B cell (primary cell): ENCODE measurements around the gene EGF. TPM values are rescaled to one million over a fixed set of nuclear protein-coding genes. Genes with fewer than 3 reads are reported as not detected.

Experiments used
- ATAC-seq: fragments of 200-7000 bp; cut with Tn5 transposase; one replicate; pipeline ENCODE4 v1.10.0; 2021; ENCODE audit warnings: low read depth, mild to moderate bottlenecking, moderate number of reproducible peaks, moderate library complexity
- CTCF ChIA-PET: fragments of 350-600 bp; sonication (Branson Sonifier 250); formaldehyde crosslinking; loops from one replicate; lab custom pipeline; 2021; ENCODE audit warnings: antibody characterized with exemption, inconsistent platforms; lab: Charles Lee
- POLR2A ChIA-PET: fragments of 350-600 bp; sonication (Branson Sonifier 250); formaldehyde crosslinking; loops from one replicate; lab custom pipeline; 2021; ENCODE audit warnings: antibody characterized with exemption; lab: Charles Lee
- DNase-seq: peaks from one replicate; pipeline ENCODE4 v3.0.0; 2013
- H2AFZ ChIP-seq: 2 replicates; pipeline ENCODE4 v1.6.1; 2012; ENCODE audit warnings: mild to moderate bottlenecking, low read depth, low read length; ENCODE audit not compliant: insufficient read depth, poor library complexity, severe bottlenecking
- H3K27ac ChIP-seq, 2 donors: 1 replicate in 1 of 2; 2 replicates in 1 of 2; pipeline ENCODE4 v1.5.1; 2012 to 2013; ENCODE audit warnings: low read length in 2 of 2, mild to moderate bottlenecking in 2 of 2, moderate library complexity in 1 of 2
- H3K27me3 ChIP-seq, 4 experiments: fragments of 200-600 bp in 1 of 4; sonication (generic) in 1 of 4; replicated peaks in 1 of 4; 1 replicate in 2 of 4; 2 replicates in 2 of 4; pipeline versions ENCODE4 v1.6.1 to v1.7.0; 2013 to 2016; ENCODE audit warnings: low read length in 3 of 4, mild to moderate bottlenecking in 2 of 4, mixed read lengths in 1 of 4, moderate library complexity in 1 of 4; ENCODE audit not compliant: insufficient read depth in 4 of 4, control insufficient read depth in 3 of 4; ENCODE audit errors: control extremely low read depth in 1 of 4
- H3K36me3 ChIP-seq, 2 experiments: replicated peaks in 1 of 2; 1 replicate in 1 of 2; 2 replicates in 1 of 2; pipeline versions ENCODE4 v1.6.1 to v1.7.1; 2013; ENCODE audit warnings: low read length in 1 of 2; ENCODE audit not compliant: insufficient read depth in 2 of 2, control insufficient read depth in 1 of 2; ENCODE audit errors: control extremely low read depth in 1 of 2, extremely low read depth in 1 of 2
- H3K4me1 ChIP-seq, 2 donors: fragments of 200-600 bp in 1 of 2; sonication (generic) in 1 of 2; 1 replicate in 1 of 2; 2 replicates in 1 of 2; pipeline versions ENCODE4 v1.5.1 to v1.6.1; 2013 to 2017; ENCODE audit warnings: low read length in 2 of 2; ENCODE audit not compliant: control insufficient read depth in 2 of 2, insufficient read depth in 2 of 2
- H3K4me2 ChIP-seq: replicated peaks from 2 replicates; pipeline ENCODE3; 2012; ENCODE audit warnings: mild to moderate bottlenecking, low read depth, low read length; ENCODE audit not compliant: poor library complexity, severe bottlenecking
- H3K4me3 ChIP-seq, 5 experiments: fragments of 200-600 bp in 1 of 5; sonication (generic) in 1 of 5; 1 replicate in 3 of 5; 2 replicates in 2 of 5; pipeline versions ENCODE4 v1.5.1 to v1.7.0; 2011 to 2016; ENCODE audit warnings: low read length in 4 of 5, mild to moderate bottlenecking in 4 of 5, low read depth in 2 of 5, control low read depth in 1 of 5, moderate library complexity in 1 of 5; ENCODE audit not compliant: insufficient read depth in 1 of 5; ENCODE audit errors: control extremely low read depth in 1 of 5, extremely low read depth in 1 of 5
- H3K79me2 ChIP-seq: fragments of 200-600 bp; sonication (generic); one replicate; pipeline ENCODE4 v1.6.0; 2016; ENCODE audit warnings: low read length; ENCODE audit not compliant: control insufficient read depth, insufficient read depth
- H3K9ac ChIP-seq: fragments of 200-600 bp; sonication (generic); 2 replicates; pipeline ENCODE4 v1.6.1; 2017; ENCODE audit warnings: mild to moderate bottlenecking, low read length, moderate library complexity
- H3K9me3 ChIP-seq, 3 donors: one replicate each; pipeline versions ENCODE4 v1.6.1 to v1.7.1; 2013; ENCODE audit warnings: low read length in 2 of 3; ENCODE audit not compliant: control insufficient read depth in 2 of 3, insufficient read depth in 1 of 3; ENCODE audit errors: control extremely low read depth in 1 of 3
- H4K20me1 ChIP-seq: 2 replicates; pipeline ENCODE4 v1.6.0; 2012; ENCODE audit warnings: mild to moderate bottlenecking, low read length; ENCODE audit not compliant: insufficient read depth, control insufficient read depth, poor library complexity, severe bottlenecking
- H3K27ac Mint-ChIP-seq: one replicate; pipeline ENCODE4 v1.8.0; 2021; ENCODE audit warnings: mixed read lengths
- H3K27me3 Mint-ChIP-seq: one replicate; pipeline ENCODE4 v1.8.0; 2021; ENCODE audit warnings: mixed read lengths
- H3K4me1 Mint-ChIP-seq: one replicate; pipeline ENCODE4 v1.8.0; 2021; ENCODE audit warnings: mixed read lengths
- H3K4me3 Mint-ChIP-seq: one replicate; pipeline ENCODE4 v1.8.0; 2021; ENCODE audit warnings: mixed read lengths
- H3K9me3 Mint-ChIP-seq: one replicate; pipeline ENCODE4 v1.8.0; 2022; ENCODE audit warnings: mixed read lengths; ENCODE audit not compliant: insufficient read depth
- EZH2 ChIP-seq: IDR thresholded peaks from 2 replicates; pipeline ENCODE4 v1.6.1; 2012; ENCODE audit warnings: borderline replicate concordance, low read depth, mild to moderate bottlenecking, moderate library complexity, low read length; ENCODE audit not compliant: insufficient read depth, poor library complexity, severe bottlenecking
- WGBS: methylation state at CpG from one replicate; pipeline ENCODE4 v1.1.5; 2013; ENCODE audit warnings: missing lambda C conversion rate; ENCODE audit not compliant: insufficient coverage; 5-methylcytosine and 5-hydroxymethylcytosine counted together
- intact Hi-C: fragments of 100-400 bp; cut with micrococcal nuclease; formaldehyde crosslinking; loops from one replicate; pipeline ENCODE4 v1.10.0; 2022
- polyA plus RNA-seq: library from polyadenylated mRNA; depleted of rRNA; stranded (reverse); fragments of >200 nt; gene quantifications from 2 replicates; pipeline ENCODE4 v1.2.3, GENCODE V29; 2012
- total RNA-seq, 2 donors: library from RNA; stranded (reverse); fragments of 120-200 nt in 1 of 2; gene quantifications; 1 replicate in 1 of 2; 2 replicates in 1 of 2; pipeline versions ENCODE4 v1.2.3 to v1.2.4, GENCODE V29; 2013 to 2022
- TF ChIP-seq, protein P1 (sequence below): fragments of 200-600 bp; IDR thresholded peaks from one replicate; pipeline ENCODE4 v1.8.0; 2022; ENCODE audit warnings: antibody characterized with exemption, mild to moderate bottlenecking

EGF gene
- total and polyA plus RNA-seq, 2 donors (not counting 1 experiment from before 2014, with no cell fraction given): not detected

DNA sequence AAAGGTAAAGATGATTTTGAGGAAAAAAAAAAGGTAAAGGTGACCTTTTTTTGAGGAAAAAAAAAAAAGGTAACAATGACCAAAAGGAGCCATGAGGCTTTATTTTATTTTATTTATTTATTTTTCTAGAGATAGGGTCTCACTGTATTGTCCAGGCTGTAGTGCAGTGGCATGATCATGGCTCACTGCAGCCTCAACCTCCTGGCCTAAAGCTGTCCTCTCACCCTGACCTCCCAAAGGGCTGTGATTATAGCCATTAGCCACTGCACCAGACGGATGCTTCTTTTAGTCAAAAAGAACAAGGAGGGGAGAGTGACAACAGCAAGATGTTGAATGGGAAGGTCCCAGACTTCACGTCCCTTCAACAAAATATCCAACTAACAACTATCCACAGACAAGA is 34.3 kb upstream of the EGF start:
- H3K27ac ChIP-seq: no peak overlapping the region
- H3K79me2 ChIP-seq: no peaks in the 10 kb centered on the region
- ATAC-seq: no peak
- peaks cover 11% of the 10 kb centered on the region for H3K27me3 Mint-ChIP-seq
- no peaks in the 10 kb centered on the region for H3K27me3 ChIP-seq
- H4K20me1 ChIP-seq: no peaks in the 10 kb centered on the region
- no peak overlapping the region for H3K4me2 ChIP-seq
- H3K9me3 Mint-ChIP-seq: no peaks in the 10 kb centered on the region
- no peaks in the 10 kb centered on the region for H3K36me3 ChIP-seq
- no peak overlapping the region for H2AFZ ChIP-seq
- DNase-seq: no peak
- no peak overlapping the region for H3K4me3 ChIP-seq
- no CpG with 5 or more reads among the region's 2 CpGs for WGBS
- TF ChIP-seq, protein P1, sequence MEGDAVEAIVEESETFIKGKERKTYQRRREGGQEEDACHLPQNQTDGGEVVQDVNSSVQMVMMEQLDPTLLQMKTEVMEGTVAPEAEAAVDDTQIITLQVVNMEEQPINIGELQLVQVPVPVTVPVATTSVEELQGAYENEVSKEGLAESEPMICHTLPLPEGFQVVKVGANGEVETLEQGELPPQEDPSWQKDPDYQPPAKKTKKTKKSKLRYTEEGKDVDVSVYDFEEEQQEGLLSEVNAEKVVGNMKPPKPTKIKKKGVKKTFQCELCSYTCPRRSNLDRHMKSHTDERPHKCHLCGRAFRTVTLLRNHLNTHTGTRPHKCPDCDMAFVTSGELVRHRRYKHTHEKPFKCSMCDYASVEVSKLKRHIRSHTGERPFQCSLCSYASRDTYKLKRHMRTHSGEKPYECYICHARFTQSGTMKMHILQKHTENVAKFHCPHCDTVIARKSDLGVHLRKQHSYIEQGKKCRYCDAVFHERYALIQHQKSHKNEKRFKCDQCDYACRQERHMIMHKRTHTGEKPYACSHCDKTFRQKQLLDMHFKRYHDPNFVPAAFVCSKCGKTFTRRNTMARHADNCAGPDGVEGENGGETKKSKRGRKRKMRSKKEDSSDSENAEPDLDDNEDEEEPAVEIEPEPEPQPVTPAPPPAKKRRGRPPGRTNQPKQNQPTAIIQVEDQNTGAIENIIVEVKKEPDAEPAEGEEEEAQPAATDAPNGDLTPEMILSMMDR: no peak
- no peak for TF ChIP-seq EZH2
- H3K4me3 Mint-ChIP-seq: no peak overlapping the region
- H3K27ac Mint-ChIP-seq: no peak overlapping the region
- H3K9me3 ChIP-seq: peaks cover 0 to 3% (median 0%) of the 10 kb centered on the region in 3 donors
- no peak overlapping the region for H3K9ac ChIP-seq
- intact Hi-C loops: no loop called here
- ChIA-PET CTCF (no interaction called here), POLR2A (no interaction called here)
- H3K4me1 Mint-ChIP-seq: no peaks in the 10 kb centered on the region
- no peaks in the 10 kb centered on the region for H3K4me1 ChIP-seq

- DNase-seq (no peak), ATAC-seq (no peak)
- intact Hi-C loops: no loop called here
- Histone ChIP-seq H4K20me1 (no peaks in the 10 kb centered on the region), H3K4me3 (no peak overlapping the region), H3K27ac (no peak overlapping the region), H3K9ac (no peak overlapping the region), H3K79me2 (no peaks in the 10 kb centered on the region), H3K4me2 (no peak overlapping the region), H3K9me3 (peaks cover 0 to 3% (median 0%) of the 10 kb centered on the region in 3 donors), H3K36me3 (no peaks in the 10 kb centered on the region), H3K4me1 (no peaks in the 10 kb centered on the region), H2AFZ (no peak overlapping the region), H3K27me3 (no peaks in the 10 kb centered on the region)
- 87% methylated on average over 12 of the region's 12 CpGs for WGBS
- TF ChIP-seq EZH2: no peak
- TF ChIP-seq, protein P1: no peak
- Mint-ChIP-seq H3K4me3 (no peak overlapping the region), H3K27ac (no peak overlapping the region), H3K27me3 (peaks cover 11% of the 10 kb centered on the region), H3K9me3 (no peaks in the 10 kb centered on the region), H3K4me1 (no peaks in the 10 kb centered on the region)
- ChIA-PET CTCF (no interaction called here), POLR2A (no interaction called here)
These were observed 33.6 kb upstream of the EGF start for GRCh38 chr4:109879081-109879480.
